A375 (cell line): ENCODE results near the gene AGXT2. TPM values are rescaled to one million over a fixed set of nuclear protein-coding genes. Genes with fewer than 3 reads are reported as not detected.

Experiments
- total RNA-seq: library from RNA; depleted of rRNA; stranded (reverse); fragments of >200 nt; shearing (Covaris generic); gene quantifications from 2 replicates; pipeline ENCODE4 v1.2.3, GENCODE V29; 2014; rRNA removed

Gene AGXT2
- not detected in 2 replicates for total RNA-seq

GRCh38 chr5:35047785-35048404 is at the start of gene AGXT2:
Gene AGXT2, minus strand, starts transcription at chr5:35047949. Its CDS starts 57 bp downstream, at chr5:35047892.

Other genes with a start within 250 kb of the AGXT2 start
- not detected in 2 replicates for gene TTC23L, start 208.8 kb downstream of the AGXT2 start, total RNA-seq
- 30.6 and 42.3 TPM in 2 replicates for gene RAD1, start 132.4 kb downstream of the AGXT2 start, total RNA-seq
- gene BRIX1, start 132.2 kb downstream of the AGXT2 start, total RNA-seq: 125 and 134 TPM in 2 replicates
- 31.6 and 37.0 TPM in 2 replicates for gene DNAJC21, start 118.4 kb downstream of the AGXT2 start, total RNA-seq
- 0.04 and 0.16 TPM in 2 replicates for gene PRLR, start 182.5 kb upstream of the AGXT2 start, total RNA-seq